Measurements from ENCODE around the gene WFDC12.
"Not testable (repeated sequence)": the region's sequence is repeated elsewhere in the genome, so short reads cannot be mapped to it uniquely, and the experiment has no call there.

WFDC12 gene, protein sequence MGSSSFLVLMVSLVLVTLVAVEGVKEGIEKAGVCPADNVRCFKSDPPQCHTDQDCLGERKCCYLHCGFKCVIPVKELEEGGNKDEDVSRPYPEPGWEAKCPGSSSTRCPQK

DNA sequence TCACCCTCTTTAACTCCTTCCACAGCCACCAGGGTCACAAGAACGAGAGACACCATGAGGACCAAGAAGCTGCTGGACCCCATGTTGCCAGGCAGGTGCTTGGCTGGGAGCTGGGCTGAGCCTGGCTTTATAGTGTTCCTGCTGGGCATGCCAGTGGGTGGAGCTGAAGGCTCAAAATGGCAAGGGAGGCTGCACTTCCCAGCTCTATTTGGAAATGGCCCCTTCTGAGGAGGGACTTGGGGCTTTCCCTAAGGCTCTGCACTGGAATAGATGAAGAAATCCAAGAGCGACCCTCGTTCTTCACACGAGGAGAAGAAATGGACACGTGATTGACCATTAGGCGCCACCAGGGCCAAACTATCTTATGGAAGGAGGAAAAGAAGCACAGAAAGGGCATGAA lies at the start of gene WFDC12:
Gene WFDC12, minus strand, starts transcription at position 101 of the 400 bp plus-strand sequence. Its CDS starts 18 bp downstream, at position 83.
- in situ Hi-C loops (cut with HindIII; ENCODE audit: low sequenced_read_pairs), result no loop called here

DNA sequence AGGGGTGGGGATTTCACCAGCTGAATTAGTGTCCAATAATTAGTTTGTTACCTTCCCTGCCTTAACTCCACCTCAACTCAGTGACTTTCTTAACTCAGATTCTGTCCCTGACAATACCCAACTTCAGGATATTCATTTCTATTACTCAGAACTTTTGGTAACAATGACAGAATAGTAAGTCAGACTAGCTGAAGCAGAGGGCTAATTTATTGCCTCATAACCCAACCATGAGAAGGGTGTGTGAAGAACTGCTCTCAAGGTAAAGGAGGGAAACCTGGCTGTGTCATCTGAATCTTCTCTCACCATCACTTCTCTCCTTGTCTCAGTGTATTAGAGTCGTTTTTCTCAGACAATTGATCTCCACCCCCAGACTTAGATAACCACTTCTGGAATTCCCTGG lies 49.3 kb upstream of the WFDC12 start:
- in situ Hi-C loops (cut with HindIII; ENCODE audit: low sequenced_read_pairs), result no loop called here

DNA sequence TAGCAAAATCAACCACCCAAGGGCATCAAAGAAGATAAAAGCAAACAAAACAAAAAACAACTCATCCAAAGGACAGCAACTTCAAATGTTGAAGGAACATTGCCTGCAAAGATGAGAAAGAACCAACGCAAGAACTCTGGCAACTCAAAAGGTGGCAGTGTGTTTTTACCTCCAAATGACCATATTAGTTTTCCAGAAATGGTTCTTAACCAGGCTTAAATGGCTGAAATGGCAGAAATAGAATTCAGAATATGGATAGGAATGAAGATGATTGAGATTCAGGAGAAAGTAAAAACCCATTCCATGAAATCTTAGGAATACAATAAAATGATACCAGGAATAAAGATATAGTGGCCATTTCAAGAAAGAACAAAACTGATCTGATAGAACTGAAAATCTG lies 40.6 kb upstream of the WFDC12 start:
- in situ Hi-C loops (cut with HindIII; ENCODE audit: low sequenced_read_pairs), result no loop called here

DNA sequence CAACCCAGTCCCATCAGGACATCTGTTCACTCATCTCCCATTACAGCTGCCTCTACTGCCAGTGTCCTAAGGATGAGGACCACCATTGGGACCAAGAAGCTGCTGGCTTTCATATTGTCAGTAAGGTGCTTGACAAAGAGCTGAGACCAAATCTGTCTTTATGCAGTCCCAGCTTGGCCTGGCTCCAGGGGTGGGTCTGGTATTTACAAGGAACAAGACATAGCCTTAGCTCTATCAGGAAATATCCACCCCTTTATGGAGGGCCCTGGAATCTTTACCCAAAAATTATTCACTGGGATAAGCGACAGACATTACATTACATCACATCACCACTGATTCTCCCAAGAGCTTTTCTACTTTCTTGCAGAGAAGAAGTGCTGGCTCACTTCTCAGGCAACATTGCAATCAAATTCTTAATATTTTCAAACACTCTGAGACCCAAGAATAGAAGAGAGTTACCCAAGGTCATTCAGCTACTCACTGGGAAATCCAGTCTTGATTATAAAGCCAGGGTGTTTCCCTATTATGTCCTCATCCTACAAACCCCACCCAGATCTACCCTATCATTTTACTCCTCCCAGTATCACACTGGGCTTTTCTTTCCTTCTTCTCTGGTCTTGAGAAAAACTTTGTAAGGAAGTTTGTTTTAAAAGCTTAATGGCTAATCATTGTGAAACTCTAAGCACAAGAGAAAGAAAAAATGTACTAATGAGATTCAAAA lies 39.0 kb upstream of the WFDC12 start:
- in situ Hi-C loops (cut with HindIII; ENCODE audit: low sequenced_read_pairs), result no loop called here

DNA sequence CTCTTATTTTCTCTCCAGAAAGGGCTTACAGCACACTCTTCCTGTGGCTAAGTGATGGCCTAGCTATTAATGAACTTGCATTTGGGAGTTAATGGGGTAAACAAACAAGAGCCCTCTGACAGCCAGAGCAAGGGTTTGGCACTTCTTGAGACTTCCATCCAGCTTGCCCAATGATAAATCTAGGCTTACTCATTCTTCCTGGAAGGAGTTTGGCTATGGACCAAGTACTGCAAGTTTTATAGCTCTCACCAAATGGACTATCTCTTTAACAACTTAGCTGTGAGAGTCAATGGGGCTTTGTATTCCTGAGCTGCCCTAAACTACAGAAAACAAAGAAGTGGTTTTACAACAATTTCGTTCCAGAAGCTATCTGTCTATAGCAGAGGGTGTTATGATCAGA lies 33.7 kb upstream of the WFDC12 start:
- in situ Hi-C loops (cut with HindIII; ENCODE audit: low sequenced_read_pairs), result no loop called here

DNA sequence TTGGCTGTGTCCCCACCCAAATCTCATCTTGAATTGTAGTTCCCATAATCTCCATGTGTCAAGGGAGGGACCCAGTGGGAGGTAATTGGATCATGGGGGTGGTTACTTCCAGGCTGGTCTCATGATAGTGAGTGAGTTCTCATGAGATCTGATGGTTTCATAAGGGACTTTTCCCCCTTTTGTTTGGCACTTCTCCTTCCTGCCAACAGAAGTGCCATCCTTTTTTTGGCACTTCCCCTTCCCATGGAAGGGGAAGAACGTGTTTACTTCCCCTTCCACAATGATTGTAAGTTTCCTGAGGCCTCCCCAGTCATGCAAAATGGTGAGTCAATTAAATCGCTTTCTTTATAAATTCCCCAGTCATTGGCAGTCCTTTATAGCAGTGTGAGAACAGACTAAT lies 32.4 kb upstream of the WFDC12 start:
- in situ Hi-C loops (cut with HindIII; ENCODE audit: low sequenced_read_pairs), result no loop called here

DNA sequence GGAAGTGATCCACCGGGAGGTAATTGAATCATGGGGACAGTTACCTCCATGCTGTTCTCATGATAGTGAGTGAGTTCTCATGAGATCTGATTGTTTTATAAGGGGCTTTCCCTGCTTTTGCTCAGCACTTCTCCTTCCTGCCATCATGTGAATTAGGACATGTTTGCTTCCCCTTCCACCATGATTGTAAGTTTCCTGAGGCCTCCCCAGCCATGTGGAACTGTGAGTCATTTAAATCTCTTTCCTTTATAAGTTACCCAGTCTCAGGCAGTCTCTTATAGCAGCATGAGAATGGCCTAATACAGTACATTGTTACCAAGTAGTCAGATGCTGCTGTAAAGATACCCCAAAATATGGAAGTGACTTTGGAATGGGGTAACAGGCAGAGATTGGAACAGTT lies 30.5 kb upstream of the WFDC12 start:
- in situ Hi-C loops (cut with HindIII; ENCODE audit: low sequenced_read_pairs), result not testable (repeated sequence)

DNA sequence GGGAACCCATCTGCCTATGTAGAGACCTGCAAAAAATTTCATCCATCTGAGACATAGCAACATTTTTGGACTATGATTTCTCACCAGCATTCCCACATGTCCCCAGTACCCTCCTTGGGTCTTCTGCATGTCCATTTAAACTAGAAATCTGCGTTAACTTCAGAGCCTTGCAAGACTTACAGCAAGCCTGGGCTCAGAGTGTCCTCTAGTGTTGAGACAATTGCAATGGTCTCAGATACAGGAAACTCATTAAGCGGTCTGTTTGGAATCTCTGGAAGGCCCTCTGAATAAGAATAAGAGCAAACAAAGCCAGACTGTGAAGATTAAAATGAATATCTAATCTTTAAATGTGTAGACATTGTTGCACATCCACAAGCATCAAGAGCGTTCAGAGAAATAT lies 29.9 kb upstream of the WFDC12 start:
- in situ Hi-C loops (cut with HindIII; ENCODE audit: low sequenced_read_pairs), result no loop called here

DNA sequence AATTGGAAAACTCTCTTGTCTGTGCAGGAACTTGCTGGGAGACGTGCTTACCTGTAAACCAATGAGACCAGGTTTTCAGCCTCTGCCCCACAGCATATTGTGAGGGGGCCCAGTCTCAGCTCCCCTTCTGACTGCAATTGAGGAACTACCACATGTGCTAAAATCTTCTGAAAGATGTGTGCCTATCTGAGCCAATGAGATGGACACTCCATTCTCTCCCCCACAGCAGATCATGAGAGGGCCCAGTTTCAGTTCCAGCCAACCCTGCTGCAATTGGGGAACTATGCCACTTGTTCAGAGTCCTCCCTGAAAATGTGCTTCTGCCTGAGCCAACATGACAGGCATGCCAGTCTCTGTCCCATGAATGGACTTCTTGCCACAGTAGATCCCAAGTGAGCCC lies 29.5 kb upstream of the WFDC12 start:
- in situ Hi-C loops (cut with HindIII; ENCODE audit: low sequenced_read_pairs), result no loop called here

DNA sequence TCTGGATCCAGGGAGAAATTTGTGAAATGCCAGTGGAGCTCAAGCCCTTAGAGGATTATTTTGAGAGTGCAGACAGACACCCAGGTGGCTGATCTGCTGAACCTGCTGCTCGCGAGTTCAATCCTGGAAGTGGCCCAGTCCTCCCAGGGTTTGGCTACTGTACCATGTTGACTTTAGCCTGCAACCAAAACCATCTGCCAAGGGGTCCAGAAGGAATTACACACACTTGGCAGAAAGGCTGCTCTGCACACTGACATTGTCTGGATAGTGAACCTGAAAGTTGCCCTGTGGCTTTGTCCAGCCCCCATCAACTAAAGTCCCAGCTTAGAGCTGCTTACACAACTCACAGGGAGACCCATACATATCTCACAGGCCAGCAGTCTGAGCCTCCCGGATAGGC lies 28.9 kb upstream of the WFDC12 start:
- in situ Hi-C loops (cut with HindIII; ENCODE audit: low sequenced_read_pairs), result no loop called here

DNA sequence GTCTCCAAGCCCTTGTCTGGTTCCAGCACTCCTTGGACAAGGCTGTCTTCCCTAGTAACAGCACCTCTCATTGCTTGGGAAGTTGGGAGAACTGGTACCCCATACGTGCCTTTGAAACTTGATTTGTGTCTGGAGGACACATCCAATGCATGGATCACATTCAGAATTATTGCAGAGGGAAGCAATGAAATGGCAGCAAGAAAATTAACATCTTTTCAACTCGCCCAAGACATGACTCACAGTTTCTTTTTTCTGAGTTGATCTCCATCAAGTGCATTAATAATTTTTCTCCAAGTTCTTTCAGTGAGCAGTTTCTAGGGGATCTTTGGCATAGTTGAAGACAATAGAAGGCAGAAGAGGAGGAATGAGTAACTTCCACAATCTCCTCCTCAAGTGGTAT lies 28.1 kb upstream of the WFDC12 start:
- in situ Hi-C loops (cut with HindIII; ENCODE audit: low sequenced_read_pairs), result no loop called here

DNA sequence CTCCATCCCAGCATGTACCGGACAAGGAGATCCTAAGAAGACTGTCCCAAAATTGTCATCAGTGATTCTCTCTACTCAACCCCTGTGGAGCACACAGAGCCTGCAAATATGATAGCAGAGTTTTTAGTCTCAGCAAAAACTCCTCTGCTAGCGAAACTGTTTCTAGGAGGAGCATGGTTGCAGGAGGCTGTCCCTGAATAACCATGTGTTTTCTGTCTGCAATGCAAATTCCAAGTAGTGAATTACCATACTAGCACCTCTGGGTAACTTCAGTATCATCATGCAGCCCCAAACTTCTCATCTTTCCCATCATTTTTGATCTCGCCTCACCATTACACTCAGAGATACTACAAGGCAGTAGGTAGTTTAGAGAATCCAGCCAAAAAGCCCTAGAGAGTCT lies 24.8 kb upstream of the WFDC12 start:
- in situ Hi-C loops (cut with HindIII; ENCODE audit: low sequenced_read_pairs), result no loop called here

DNA sequence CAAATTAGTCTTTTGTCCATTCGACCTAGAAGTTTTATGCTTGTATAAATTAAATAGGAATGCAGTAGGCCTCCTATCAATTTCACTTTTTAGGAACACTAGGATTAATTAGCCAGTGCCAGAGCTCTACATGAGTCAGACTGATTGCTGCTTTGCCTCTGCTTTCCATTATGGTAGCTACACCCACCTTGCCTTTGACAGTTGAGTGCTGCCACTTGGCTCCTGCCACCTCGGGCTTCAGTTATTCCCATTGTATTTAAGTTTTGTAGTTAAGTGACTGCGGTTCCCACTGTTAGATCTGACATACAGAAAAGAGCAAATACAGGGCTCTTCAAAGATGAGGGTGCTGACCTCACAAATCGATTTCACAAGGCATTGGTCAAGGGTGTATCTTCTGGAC lies 16.6 kb upstream of the WFDC12 start:
- in situ Hi-C loops (cut with HindIII; ENCODE audit: low sequenced_read_pairs), result no loop called here

DNA sequence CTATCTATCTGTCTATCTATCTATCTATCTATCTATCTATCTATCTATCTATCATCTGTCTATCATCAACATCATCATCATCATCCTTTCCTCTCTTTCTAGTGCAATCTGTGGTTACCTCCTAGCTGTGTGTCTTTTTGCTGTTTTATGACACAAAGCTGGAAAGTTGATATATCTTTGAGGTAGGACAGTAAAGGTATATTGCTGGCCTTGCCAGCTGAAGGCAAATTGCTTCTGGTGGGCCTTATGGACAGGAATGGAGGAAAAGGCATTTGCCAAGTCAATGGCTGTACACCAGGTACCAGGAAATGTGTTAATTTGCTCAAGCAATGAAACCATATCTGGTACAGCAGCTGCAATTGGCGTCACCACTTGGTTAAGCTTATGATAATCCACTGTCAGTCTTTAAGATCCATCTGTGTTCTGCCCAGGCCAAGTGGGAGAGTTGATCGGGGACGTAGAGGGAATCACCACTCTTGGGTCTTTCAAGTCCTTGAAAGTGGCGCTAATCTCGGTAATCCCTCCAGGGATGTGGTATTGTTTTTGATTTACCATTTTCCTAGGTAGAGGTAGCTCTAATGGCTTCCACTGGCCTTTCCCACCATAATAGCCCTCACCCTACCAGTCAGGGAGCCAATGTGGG lies 15.6 kb upstream of the WFDC12 start:
- in situ Hi-C loops (cut with HindIII; ENCODE audit: low sequenced_read_pairs), result not testable (repeated sequence)

DNA sequence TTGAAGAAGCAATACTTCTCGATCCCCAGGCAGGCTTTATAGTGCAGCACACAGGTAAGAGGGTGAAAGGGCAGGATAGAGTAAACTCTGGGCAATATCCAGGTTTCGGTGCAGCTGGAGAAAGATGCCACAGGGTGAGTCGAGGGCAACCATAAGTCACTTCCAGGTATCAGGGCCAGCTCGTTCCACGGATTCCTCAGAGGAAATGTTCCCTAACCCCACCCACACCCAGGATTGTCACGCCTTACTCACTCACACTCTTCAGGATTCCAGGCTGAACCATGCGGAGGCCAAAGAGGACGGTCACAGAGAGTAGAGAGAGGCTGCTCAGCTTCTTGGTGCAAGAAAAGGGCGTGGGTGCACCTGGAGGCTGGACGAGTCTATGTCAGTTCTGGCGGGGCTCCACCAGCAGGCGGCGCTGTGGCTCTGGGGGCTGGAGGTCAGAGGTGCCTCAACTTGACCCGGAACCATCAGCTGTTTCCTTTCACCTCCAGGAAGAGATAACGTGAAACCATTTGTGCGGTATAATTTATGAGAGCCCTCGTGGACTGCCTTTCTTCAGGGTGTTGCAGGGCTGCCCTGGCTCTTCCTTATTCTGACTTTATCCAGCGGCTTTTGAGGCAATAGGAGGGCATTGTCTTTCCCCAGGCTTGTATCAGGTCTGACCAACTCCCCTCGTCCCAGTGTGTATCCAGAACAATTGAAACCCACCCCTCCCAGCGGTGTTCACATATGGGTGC lies 14.5 kb upstream of the WFDC12 start:
- in situ Hi-C loops (cut with HindIII; ENCODE audit: low sequenced_read_pairs), result no loop called here

DNA sequence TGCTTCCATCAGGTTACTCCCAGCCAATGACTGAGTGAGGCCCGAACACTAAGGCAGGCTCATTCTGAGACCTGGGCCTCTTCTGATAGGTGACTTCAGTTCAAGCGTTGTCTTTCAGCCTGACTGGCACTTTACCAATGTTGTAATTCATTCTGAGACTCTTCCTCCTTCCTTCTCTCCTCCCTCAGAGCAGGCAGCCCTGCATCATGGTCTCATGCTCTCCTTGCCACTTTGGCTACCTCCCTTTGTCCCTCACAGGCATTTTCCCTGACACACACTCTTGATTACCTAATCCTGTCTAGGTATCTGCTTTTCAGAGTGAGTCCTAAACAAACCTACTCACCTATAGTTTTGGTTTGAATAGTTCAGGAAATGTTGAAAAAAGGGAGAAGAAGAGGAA lies 12.6 kb upstream of the WFDC12 start:
- in situ Hi-C loops (cut with HindIII; ENCODE audit: low sequenced_read_pairs), result no loop called here

DNA sequence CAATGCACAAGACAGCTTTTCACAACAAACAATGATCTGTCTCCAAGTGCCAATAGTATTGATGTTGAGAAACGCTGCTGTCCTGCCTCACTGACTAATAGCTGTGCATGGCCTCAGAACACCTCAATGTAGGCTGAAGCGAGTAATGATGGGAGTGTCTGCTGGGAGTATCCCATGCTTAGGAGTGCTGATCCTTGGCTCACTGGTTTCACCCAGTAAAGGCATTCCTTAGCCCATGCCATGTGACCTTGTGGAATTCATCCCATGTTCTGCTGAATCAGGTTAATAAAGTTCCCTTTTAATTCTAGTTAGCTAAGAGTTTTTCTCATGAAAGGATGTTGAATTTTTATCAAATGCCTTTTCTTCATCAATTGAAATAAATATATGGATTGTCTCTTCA lies 3.8 kb upstream of the WFDC12 start:
- in situ Hi-C loops (cut with HindIII; ENCODE audit: low sequenced_read_pairs), result no loop called here

DNA sequence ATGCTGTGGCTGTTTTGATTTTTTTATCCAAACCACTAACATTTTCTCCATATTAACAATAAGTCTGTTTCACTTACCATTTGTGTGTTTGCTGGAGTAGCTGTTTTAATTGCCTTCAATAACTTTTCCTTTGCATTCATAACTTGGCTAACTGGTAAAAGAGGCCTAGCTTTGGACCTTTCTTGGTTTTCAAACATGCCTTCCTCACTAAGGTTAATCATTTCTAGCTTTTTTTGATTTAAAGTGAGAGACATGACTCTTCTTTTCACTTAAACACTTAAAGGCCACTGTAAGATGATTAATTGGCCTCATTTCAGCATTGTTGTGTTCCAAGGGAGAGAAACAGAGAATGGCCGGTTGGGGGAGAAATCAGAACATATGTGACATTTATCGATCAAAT lies 2.9 kb downstream of the WFDC12 start:
- in situ Hi-C loops (cut with HindIII; ENCODE audit: low sequenced_read_pairs), result no loop called here

DNA sequence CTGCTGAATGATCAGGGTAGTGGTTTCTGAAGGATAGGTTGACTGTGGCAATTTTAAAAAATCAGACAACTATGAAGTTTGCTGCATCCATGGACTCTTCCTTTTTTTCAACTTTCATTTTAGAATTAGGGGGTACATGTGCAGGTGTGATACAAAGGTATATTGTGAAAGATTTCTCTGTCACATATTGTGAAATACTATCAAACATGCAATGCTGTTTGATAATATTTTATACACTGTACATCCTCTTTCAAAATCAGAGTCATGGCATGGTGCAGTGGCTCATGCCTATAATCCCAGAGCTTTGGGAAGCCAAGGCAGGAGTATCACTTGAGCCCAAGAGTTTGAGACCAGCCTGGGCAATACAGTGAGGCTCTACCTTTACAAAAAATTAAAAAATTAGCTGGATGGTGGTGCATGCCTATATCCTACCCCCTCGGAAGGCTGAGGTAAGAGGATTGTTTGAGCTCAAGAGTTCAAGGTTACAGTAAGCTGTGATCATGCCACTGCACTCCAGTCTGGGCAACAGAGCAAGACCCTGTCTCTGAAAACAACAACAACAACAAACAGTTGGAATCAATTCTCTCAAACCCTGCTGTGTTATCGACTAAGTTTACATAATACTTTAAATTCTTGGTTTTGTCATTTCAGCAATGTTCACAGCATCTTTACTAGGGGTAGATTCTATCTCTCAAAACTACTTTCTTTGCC lies 4.6 kb downstream of the WFDC12 start:
- in situ Hi-C loops (cut with HindIII; ENCODE audit: low sequenced_read_pairs), result no loop called here

DNA sequence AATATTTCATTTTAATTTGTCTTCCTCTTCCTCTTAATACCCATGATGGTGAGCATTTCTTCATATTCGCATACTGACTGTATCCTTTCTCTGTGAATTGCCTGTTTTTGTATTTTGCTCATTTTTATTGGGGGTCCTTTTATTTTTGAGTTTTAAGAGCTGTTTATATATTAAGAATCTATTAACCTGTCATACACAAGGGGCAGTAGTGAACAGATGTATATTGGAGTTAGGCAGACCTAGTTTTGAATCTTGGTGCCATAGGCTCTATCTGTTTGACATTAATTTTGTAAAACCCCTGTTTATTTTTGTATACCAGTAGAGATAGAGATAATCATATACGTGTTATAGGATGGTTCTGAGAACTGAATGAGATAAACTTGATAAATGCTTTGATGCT lies 6.2 kb downstream of the WFDC12 start:
- in situ Hi-C loops (cut with HindIII; ENCODE audit: low sequenced_read_pairs), result no loop called here

DNA sequence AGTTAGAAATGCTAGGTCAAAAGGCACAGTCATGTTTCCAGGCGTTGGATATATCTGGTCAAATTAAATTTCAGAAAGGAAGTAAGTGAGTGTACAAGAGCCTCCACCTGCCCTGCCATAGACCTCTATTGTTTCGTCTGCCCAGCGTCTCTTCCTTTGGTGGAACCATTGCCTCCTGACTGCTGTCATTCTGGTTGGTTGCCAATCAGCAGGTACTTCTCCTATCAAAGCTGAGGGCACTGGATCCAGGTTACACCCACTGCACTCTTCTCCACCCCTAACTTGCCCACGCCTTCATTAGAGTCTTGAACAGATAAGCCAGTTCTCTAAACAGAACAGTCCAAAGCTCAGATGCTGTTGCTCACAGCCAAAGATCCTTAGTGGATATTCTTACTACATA lies 6.7 kb downstream of the WFDC12 start:
- in situ Hi-C loops (cut with HindIII; ENCODE audit: low sequenced_read_pairs), result no loop called here
